Thyroid gland (tissue), 4 donors: ENCODE measurements around the gene SEPSECS. TPM values are rescaled to one million over a fixed set of nuclear protein-coding genes. Genes with fewer than 3 reads are reported as not detected.

Source experiments
- DNase-seq, 2 donors: peaks; one replicate each; pipeline ENCODE4 v3.0.0-alpha.2; 2019
- H3K27ac ChIP-seq, 3 donors: fragments of 200-600 bp; sonication (generic); 1 replicate in 2 of 3; 2 replicates in 1 of 3; pipeline ENCODE4 v1.5.1; 2016 to 2019; ENCODE audit warnings: mild to moderate bottlenecking in 1 of 3, moderate library complexity in 1 of 3
- H3K27me3 ChIP-seq: fragments of 200-600 bp; sonication (generic); one replicate; pipeline ENCODE4 v1.5.1; 2019
- H3K36me3 ChIP-seq, 2 donors: fragments of 200-600 bp; sonication (generic); one replicate each; pipeline ENCODE4 v1.5.1; 2016 to 2019
- H3K4me1 ChIP-seq, 2 donors: fragments of 200-600 bp; sonication (generic); one replicate each; pipeline ENCODE4 v1.5.1; 2017 to 2019
- H3K4me3 ChIP-seq, 3 donors: fragments of 200-600 bp; sonication (generic); replicated peaks in 1 of 3; 1 replicate in 2 of 3; 2 replicates in 1 of 3; pipeline ENCODE4 v1.5.1; 2016; ENCODE audit warnings: mild to moderate bottlenecking in 1 of 3
- H3K9me3 ChIP-seq: fragments of 200-600 bp; sonication (generic); one replicate; pipeline ENCODE4 v1.5.1; 2017
- CTCF ChIP-seq, 6 experiments: fragments of 200-600 bp in 3 of 6; fragments of 450-650 bp in 3 of 6; sonication (generic) in 3 of 6; IDR thresholded peaks; one replicate each; pipeline ENCODE4 v1.5.1; 2016 to 2019; ENCODE audit warnings: antibody characterized with exemption in 6 of 6, mild to moderate bottlenecking in 2 of 6, inconsistent platforms in 1 of 6, moderate library complexity in 1 of 6
- POLR2A ChIP-seq, 2 donors: fragments of 450-650 bp; IDR thresholded peaks; one replicate each; pipeline ENCODE4 v1.6.1; 2017; ENCODE audit warnings: antibody characterized with exemption in 2 of 2, mild to moderate bottlenecking in 2 of 2, moderate library complexity in 1 of 2
- WGBS, 2 donors: methylation state at CpG; one replicate each; pipeline ENCODE4 v1.1.5; 2017; 5-methylcytosine and 5-hydroxymethylcytosine counted together
- intact Hi-C: fragments of 100-400 bp; cut with DNase I; formaldehyde crosslinking; loops from one replicate; pipeline ENCODE4 v1.15.1; 2023
- total RNA-seq, 4 donors: library from RNA; depleted of rRNA; stranded (reverse); fragments of >200 nt; gene quantifications; one replicate each; pipeline ENCODE4 v1.2.3, GENCODE V29; 2016

Gene SEPSECS
- total RNA-seq, 4 donors from 2014 or later: 9.2 to 22.3 (median 13.5) TPM

DNA sequence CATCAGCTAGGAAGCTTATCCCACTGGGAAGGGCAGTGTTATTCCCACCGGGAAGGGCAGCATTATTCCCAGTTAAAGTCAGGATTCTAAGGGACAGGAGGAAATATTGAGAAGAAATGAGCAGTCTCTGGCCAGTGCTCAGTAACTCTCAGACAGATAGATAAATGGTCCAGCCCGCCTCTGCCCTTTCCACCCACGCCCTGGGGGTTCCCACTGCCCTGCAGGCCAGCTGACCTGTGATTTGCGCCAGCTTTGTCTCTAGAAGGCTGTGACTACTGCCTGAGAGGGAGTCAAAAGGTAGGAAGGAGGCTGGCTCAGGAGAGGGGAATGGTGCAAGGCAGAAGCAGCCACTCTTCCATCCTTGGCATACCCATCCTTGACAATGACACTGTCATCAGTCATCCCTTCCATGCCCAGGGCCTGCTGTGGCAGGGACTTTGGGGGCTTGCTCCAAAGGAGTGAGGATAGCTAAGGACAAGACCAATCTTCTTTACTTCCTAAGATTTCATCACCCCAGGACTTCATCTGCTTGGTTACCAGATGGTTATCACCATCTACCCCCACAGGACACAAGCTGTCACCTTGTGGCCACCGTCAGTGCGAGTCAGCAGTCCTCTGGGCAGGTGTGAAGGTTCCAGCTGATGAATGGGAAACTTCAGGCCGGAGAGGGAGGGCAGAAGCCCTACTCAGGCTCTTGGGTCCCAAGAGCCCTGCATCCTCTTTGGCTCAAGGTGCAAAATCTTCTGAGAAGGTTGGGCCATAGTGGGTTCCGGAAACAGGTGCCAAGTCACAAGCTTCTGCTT is 49.5 kb downstream of the SEPSECS start:
- DNase-seq: no peak
- WGBS, 2 donors: 91 to 97% methylated on average over 8 of the region's 8 CpGs
- H3K36me3 ChIP-seq: no peaks in the 10 kb centered on the region

GRCh38 chr4:25109511-25109910 is 50.7 kb downstream of the SEPSECS start:
- no peak overlapping the region for H3K27ac ChIP-seq
- H3K9me3 ChIP-seq: no peaks in the 10 kb centered on the region
- peaks cover 0 to 6% of the 10 kb centered on the region in 2 donors for H3K4me1 ChIP-seq
- intact Hi-C loops: no loop called here
- no peaks in the 10 kb centered on the region for H3K36me3 ChIP-seq
- no peak for DNase-seq
- 95 to 98% methylated on average over 4 of the region's 4 CpGs for WGBS, 2 donors
- H3K4me3 ChIP-seq: no peak overlapping the region
- no peaks in the 10 kb centered on the region for H3K27me3 ChIP-seq
- no peak for TF ChIP-seq CTCF (IDR thresholded peaks at IDR 0.05)
- TF ChIP-seq POLR2A (IDR thresholded peaks at IDR 0.05): no peak

More for the DNA sequence above, 49.5 kb downstream of the SEPSECS start:
- Histone ChIP-seq H3K27ac (no peak overlapping the region), H3K9me3 (no peaks in the 10 kb centered on the region), H3K4me1 (peaks cover 0 to 17% of the 10 kb centered on the region in 2 donors), H3K4me3 (no peak overlapping the region), H3K27me3 (no peaks in the 10 kb centered on the region)
- no peak for TF ChIP-seq POLR2A (IDR thresholded peaks at IDR 0.05)
- TF ChIP-seq CTCF (IDR thresholded peaks at IDR 0.05): no peak
- intact Hi-C loops: no loop called here

GRCh38 chr4:25108556-25108955 is 51.7 kb downstream of the SEPSECS start:
- DNase-seq: no peak
- Histone ChIP-seq H3K27ac (no peak overlapping the region), H3K27me3 (no peaks in the 10 kb centered on the region), H3K36me3 (no peaks in the 10 kb centered on the region), H3K4me1 (peaks cover 3 to 11% of the 10 kb centered on the region in 2 donors), H3K4me3 (no peak overlapping the region), H3K9me3 (no peaks in the 10 kb centered on the region)
- no peak for TF ChIP-seq POLR2A (IDR thresholded peaks at IDR 0.05)
- TF ChIP-seq CTCF (IDR thresholded peaks at IDR 0.05): no peak
- intact Hi-C loops: no loop called here
- WGBS, 2 donors: 100% methylated on average over 2 of the region's 4 CpGs

- peaks cover 7 to 17% of the 10 kb centered on the region in 2 donors for H3K4me1 ChIP-seq
- intact Hi-C loops: no loop called here
- H3K36me3 ChIP-seq: no peaks in the 10 kb centered on the region
- H3K9me3 ChIP-seq: no peaks in the 10 kb centered on the region
- no peak for TF ChIP-seq POLR2A (IDR thresholded peaks at IDR 0.05)
- TF ChIP-seq CTCF (IDR thresholded peaks at IDR 0.05): no peak
- H3K27ac ChIP-seq: no peak overlapping the region
- peak in 1 of 2 donors; percentile 38 for DNase-seq
- H3K4me3 ChIP-seq: no peak overlapping the region
- H3K27me3 ChIP-seq: no peaks in the 10 kb centered on the region
- WGBS, 2 donors: 58 to 68% methylated on average over 6 of the region's 6 CpGs
Observed at GRCh38 chr4:25107827-25108516, 52.3 kb downstream of the SEPSECS start.
